Stomach (tissue), 4 donors: ENCODE results near the gene SCYL3.

Experiments
- CTCF ChIP-seq, 7 experiments: fragments of 450-650 bp in 4 of 7; fragments of 200-600 bp in 3 of 7; sonication (generic) in 3 of 7; IDR thresholded peaks; one replicate each; pipeline ENCODE4 v1.5.1; 2016 to 2019; ENCODE audit warnings: antibody characterized with exemption in 7 of 7, control low read depth in 2 of 7, mild to moderate bottlenecking in 1 of 7
- EP300 ChIP-seq: sonication (generic); formaldehyde crosslinking; IDR thresholded peaks from one replicate; pipeline ENCODE4 v1.6.1; 2017; ENCODE audit warnings: antibody characterized with exemption
- POLR2A ChIP-seq, 4 donors: fragments of 450-650 bp; IDR thresholded peaks; one replicate each; pipeline ENCODE4 v1.6.1; 2016; ENCODE audit warnings: antibody characterized with exemption in 4 of 4, control low read depth in 2 of 4, mild to moderate bottlenecking in 1 of 4, moderate library complexity in 1 of 4
- POLR2AphosphoS5 ChIP-seq, 3 donors: sonication (generic); formaldehyde crosslinking; IDR thresholded peaks; one replicate each; pipeline ENCODE4 v1.6.1; 2016; ENCODE audit warnings: antibody characterized with exemption in 3 of 3

GRCh38 chr1:169814265-169814664, 79.4 kb downstream of the SCYL3 start:
- TF ChIP-seq CTCF (IDR thresholded peaks at IDR 0.05) = no peak
- TF ChIP-seq POLR2A (IDR thresholded peaks at IDR 0.05) = no peak
- TF ChIP-seq EP300 = no peak
- no peak for TF ChIP-seq POLR2AphosphoS5 (IDR thresholded peaks at IDR 0.05)
